ENCODE results near the gene TMEM41A. TPM values are rescaled to one million over a fixed set of nuclear protein-coding genes. Genes with fewer than 3 reads are reported as not detected.
"Not testable (repeated sequence)": the region's sequence is repeated elsewhere in the genome, so short reads cannot be mapped to it uniquely, and the experiment has no call there.

TMEM41A gene
- total RNA-seq, 1 experiment from 2014 or later: 10.8 TPM

- in situ Hi-C loops (cut with HindIII; ENCODE audit: low pct_unique_long_range_greater_than_20kb, low sequenced_read_pairs): no loop called here
Observed at GRCh38 chr3:185504636-185505035, 5.8 kb upstream of the TMEM41A start.

GRCh38 chr3:185503521-185503920 lies 4.7 kb upstream of the TMEM41A start:
- in situ Hi-C loops (cut with HindIII; ENCODE audit: low pct_unique_long_range_greater_than_20kb, low sequenced_read_pairs): no loop called here
- no peak for DNase-seq (ENCODE audit: low read depth, low spot score)

More at GRCh38 chr3:185504636-185505035, 5.8 kb upstream of the TMEM41A start:
- no peak for DNase-seq (ENCODE audit: low read depth, low spot score)

GRCh38 chr3:185502987-185503386 lies 4.2 kb upstream of the TMEM41A start:
- no peak for DNase-seq (ENCODE audit: low read depth, low spot score)
- in situ Hi-C loops (cut with HindIII; ENCODE audit: low pct_unique_long_range_greater_than_20kb, low sequenced_read_pairs): no loop called here

GRCh38 chr3:185490241-185490640 lies 8.6 kb downstream of the TMEM41A start:
- DNase-seq (ENCODE audit: low read depth, low spot score): no peak
- in situ Hi-C loops (cut with HindIII; ENCODE audit: low pct_unique_long_range_greater_than_20kb, low sequenced_read_pairs): no loop called here

- in situ Hi-C loops (cut with HindIII; ENCODE audit: low pct_unique_long_range_greater_than_20kb, low sequenced_read_pairs): no loop called here
- DNase-seq (ENCODE audit: low read depth, low spot score): no peak
Observed at GRCh38 chr3:185489462-185489861, 9.4 kb downstream of the TMEM41A start.

GRCh38 chr3:185488465-185488864 lies 10.4 kb downstream of the TMEM41A start:
- no peak for DNase-seq (ENCODE audit: low read depth, low spot score)
- in situ Hi-C loops (cut with HindIII; ENCODE audit: low pct_unique_long_range_greater_than_20kb, low sequenced_read_pairs): no loop called here

GRCh38 chr3:185486394-185486793 lies 12.4 kb downstream of the TMEM41A start:
- DNase-seq (ENCODE audit: low read depth, low spot score): no peak
- in situ Hi-C loops (cut with HindIII; ENCODE audit: low pct_unique_long_range_greater_than_20kb, low sequenced_read_pairs): no loop called here

- in situ Hi-C loops (cut with HindIII; ENCODE audit: low pct_unique_long_range_greater_than_20kb, low sequenced_read_pairs): no loop called here
- DNase-seq (ENCODE audit: low read depth, low spot score): no peak
Observed at GRCh38 chr3:185484296-185484695, 14.5 kb downstream of the TMEM41A start.

- no peak for DNase-seq (ENCODE audit: low read depth, low spot score)
- in situ Hi-C loops (cut with HindIII; ENCODE audit: low pct_unique_long_range_greater_than_20kb, low sequenced_read_pairs): no loop called here
Observed at GRCh38 chr3:185479373-185479945, 19.4 kb downstream of the TMEM41A start.

GRCh38 chr3:185477316-185477715 lies 21.5 kb downstream of the TMEM41A start:
- in situ Hi-C loops (cut with HindIII; ENCODE audit: low pct_unique_long_range_greater_than_20kb, low sequenced_read_pairs): no loop called here

GRCh38 chr3:185474922-185475321 lies 23.9 kb downstream of the TMEM41A start:
- DNase-seq (ENCODE audit: low read depth, low spot score); in situ Hi-C loops (cut with HindIII; ENCODE audit: low pct_unique_long_range_greater_than_20kb, low sequenced_read_pairs): not testable (repeated sequence)

More at GRCh38 chr3:185477316-185477715, 21.5 kb downstream of the TMEM41A start:
- no peak for DNase-seq (ENCODE audit: low read depth, low spot score)

GRCh38 chr3:185473290-185473815 lies 25.5 kb downstream of the TMEM41A start:
- no peak for DNase-seq (ENCODE audit: low read depth, low spot score)
- in situ Hi-C loops (cut with HindIII; ENCODE audit: low pct_unique_long_range_greater_than_20kb, low sequenced_read_pairs): no loop called here

GRCh38 chr3:185470323-185470722 lies 28.5 kb downstream of the TMEM41A start:
- DNase-seq (ENCODE audit: low read depth, low spot score): no peak

GRCh38 chr3:185469542-185469941 lies 29.3 kb downstream of the TMEM41A start:
- in situ Hi-C loops (cut with HindIII; ENCODE audit: low pct_unique_long_range_greater_than_20kb, low sequenced_read_pairs): no loop called here

More at GRCh38 chr3:185470323-185470722, 28.5 kb downstream of the TMEM41A start:
- in situ Hi-C loops (cut with HindIII; ENCODE audit: low pct_unique_long_range_greater_than_20kb, low sequenced_read_pairs): no loop called here

GRCh38 chr3:185466123-185466522 lies 32.7 kb downstream of the TMEM41A start:
- in situ Hi-C loops (cut with HindIII; ENCODE audit: low pct_unique_long_range_greater_than_20kb, low sequenced_read_pairs); DNase-seq (ENCODE audit: low read depth, low spot score): not testable (repeated sequence)

More at GRCh38 chr3:185469542-185469941, 29.3 kb downstream of the TMEM41A start:
- DNase-seq (ENCODE audit: low read depth, low spot score): no peak

GRCh38 chr3:185465471-185465870 lies 33.4 kb downstream of the TMEM41A start:
- no peak for DNase-seq (ENCODE audit: low read depth, low spot score)
- in situ Hi-C loops (cut with HindIII; ENCODE audit: low pct_unique_long_range_greater_than_20kb, low sequenced_read_pairs): no loop called here

- DNase-seq (ENCODE audit: low read depth, low spot score): peak; percentile 64
- in situ Hi-C loops (cut with HindIII; ENCODE audit: low pct_unique_long_range_greater_than_20kb, low sequenced_read_pairs): no loop called here
Observed at GRCh38 chr3:185460719-185461350, 38.0 kb downstream of the TMEM41A start.

GRCh38 chr3:185460309-185460708 lies 38.5 kb downstream of the TMEM41A start:
- DNase-seq (ENCODE audit: low read depth, low spot score): no peak
- in situ Hi-C loops (cut with HindIII; ENCODE audit: low pct_unique_long_range_greater_than_20kb, low sequenced_read_pairs): no loop called here

GRCh38 chr3:185457376-185457775 lies 41.5 kb downstream of the TMEM41A start:
- in situ Hi-C loops (cut with HindIII; ENCODE audit: low pct_unique_long_range_greater_than_20kb, low sequenced_read_pairs): no loop called here
- no peak for DNase-seq (ENCODE audit: low read depth, low spot score)
